ENCODE results near the gene USP10.

DNA sequence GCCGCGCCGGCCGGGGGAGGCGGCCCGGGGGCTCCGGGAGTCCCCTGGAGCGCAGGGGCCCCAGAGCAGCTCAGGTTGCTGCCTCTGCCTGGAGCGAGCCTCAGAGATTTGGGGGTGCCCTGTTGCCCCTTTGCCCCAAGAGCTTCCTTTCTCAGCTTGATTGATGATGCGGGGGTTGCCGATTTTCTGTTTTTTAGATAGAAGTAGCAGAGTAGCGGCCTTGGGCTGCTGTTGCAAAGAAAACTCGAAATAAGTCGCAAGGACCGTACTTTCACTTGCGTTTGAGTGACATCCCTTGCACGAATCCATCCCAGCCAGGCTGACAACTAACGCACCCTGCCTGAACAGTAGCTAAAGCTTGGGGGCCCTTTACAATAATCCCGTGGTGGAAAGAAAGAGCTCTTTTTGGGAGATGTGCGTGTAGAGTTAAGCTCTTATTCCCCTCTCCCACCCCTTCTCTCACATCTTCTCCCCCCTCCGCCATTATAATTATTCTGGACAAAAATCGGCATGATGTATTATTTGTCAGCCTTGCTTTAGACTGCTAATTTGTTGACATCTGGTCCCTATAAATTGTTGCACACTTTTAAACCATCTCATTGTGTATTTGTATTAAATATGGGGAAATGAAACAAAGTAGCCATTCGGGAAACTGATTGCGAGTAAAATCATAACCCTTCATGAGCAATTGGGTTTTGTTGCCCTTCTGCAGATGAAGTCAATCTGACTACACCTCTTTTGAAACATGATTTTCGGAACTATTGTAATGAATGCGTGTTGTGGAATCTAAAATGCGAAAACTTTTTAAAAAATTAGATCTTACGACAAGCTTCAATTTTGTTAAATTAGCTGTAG, 873 bp downstream of the USP10 start:
- TF ChIP-seq, protein P1, sequence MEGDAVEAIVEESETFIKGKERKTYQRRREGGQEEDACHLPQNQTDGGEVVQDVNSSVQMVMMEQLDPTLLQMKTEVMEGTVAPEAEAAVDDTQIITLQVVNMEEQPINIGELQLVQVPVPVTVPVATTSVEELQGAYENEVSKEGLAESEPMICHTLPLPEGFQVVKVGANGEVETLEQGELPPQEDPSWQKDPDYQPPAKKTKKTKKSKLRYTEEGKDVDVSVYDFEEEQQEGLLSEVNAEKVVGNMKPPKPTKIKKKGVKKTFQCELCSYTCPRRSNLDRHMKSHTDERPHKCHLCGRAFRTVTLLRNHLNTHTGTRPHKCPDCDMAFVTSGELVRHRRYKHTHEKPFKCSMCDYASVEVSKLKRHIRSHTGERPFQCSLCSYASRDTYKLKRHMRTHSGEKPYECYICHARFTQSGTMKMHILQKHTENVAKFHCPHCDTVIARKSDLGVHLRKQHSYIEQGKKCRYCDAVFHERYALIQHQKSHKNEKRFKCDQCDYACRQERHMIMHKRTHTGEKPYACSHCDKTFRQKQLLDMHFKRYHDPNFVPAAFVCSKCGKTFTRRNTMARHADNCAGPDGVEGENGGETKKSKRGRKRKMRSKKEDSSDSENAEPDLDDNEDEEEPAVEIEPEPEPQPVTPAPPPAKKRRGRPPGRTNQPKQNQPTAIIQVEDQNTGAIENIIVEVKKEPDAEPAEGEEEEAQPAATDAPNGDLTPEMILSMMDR (conservative IDR thresholded peaks at IDR 0.05; ENCODE audit: low read length): no peak
- TF ChIP-seq EZH2phosphoT487 (IDR thresholded peaks at IDR 0.05; ENCODE audit: borderline replicate concordance): no peak

Data from Loucy (cell line).